ENCODE results near the gene ACSL6. TPM values are rescaled to one million over a fixed set of nuclear protein-coding genes. Genes with fewer than 3 reads are reported as not detected.
A peak's percentile ranks its signal among the peaks of the same experiment; 100 is the strongest.

ACSL6 gene
- total RNA-seq, 1 donor from 2014 or later, result 0.97 TPM

DNA sequence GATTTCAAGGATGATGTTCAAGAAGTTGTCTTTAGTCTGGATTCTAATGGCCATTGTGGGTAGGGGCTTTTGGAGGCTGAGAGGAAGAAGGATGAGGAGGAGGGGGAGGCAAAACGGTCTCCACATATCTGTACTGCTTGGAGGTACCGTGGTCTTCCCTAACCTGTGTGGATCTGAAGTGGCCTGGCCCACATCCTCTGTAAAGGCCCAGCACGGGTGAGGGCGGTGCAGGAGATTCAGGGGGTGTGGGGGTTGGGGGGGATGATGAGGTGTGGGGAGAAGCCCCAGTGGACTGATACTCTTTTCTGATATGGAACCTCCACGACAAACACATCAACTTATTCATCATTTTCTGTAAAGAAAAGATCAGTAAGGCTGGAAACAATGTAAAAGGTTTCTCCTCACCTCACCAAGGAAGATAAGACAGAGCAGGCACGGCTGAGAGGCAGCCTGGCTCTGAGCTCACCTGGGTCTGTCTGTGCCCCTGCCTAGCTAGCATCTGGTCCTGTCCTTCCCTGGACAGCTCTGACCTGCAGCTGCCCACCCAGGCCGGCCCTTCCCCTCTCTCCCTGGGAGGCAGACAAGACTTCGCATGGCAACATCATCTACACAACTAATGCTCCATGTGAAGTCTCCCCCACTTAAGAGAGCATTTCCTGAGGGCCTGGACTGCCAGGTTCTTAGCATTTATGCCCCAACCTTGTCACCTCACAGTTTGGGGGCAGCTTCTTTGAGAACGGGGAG lies 43.4 kb upstream of the ACSL6 start:
- TF ChIP-seq, protein P1, sequence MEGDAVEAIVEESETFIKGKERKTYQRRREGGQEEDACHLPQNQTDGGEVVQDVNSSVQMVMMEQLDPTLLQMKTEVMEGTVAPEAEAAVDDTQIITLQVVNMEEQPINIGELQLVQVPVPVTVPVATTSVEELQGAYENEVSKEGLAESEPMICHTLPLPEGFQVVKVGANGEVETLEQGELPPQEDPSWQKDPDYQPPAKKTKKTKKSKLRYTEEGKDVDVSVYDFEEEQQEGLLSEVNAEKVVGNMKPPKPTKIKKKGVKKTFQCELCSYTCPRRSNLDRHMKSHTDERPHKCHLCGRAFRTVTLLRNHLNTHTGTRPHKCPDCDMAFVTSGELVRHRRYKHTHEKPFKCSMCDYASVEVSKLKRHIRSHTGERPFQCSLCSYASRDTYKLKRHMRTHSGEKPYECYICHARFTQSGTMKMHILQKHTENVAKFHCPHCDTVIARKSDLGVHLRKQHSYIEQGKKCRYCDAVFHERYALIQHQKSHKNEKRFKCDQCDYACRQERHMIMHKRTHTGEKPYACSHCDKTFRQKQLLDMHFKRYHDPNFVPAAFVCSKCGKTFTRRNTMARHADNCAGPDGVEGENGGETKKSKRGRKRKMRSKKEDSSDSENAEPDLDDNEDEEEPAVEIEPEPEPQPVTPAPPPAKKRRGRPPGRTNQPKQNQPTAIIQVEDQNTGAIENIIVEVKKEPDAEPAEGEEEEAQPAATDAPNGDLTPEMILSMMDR (conservative IDR thresholded peaks at IDR 0.05), result no peak
- Mint-ChIP-seq H3K9me3 (no peaks in the 10 kb centered on the region), H3K27me3 (peaks cover 3% of the 10 kb centered on the region), H3K27ac (no peak overlapping the region), H3K4me1 (ENCODE audit: unreplicated experiment) (no peaks in the 10 kb centered on the region), H3K36me3 (no peaks in the 10 kb centered on the region), H3K4me3 (no peak overlapping the region)
- DNase-seq (ENCODE audit: extremely low spot score, unreplicated experiment), result no peak

DNA sequence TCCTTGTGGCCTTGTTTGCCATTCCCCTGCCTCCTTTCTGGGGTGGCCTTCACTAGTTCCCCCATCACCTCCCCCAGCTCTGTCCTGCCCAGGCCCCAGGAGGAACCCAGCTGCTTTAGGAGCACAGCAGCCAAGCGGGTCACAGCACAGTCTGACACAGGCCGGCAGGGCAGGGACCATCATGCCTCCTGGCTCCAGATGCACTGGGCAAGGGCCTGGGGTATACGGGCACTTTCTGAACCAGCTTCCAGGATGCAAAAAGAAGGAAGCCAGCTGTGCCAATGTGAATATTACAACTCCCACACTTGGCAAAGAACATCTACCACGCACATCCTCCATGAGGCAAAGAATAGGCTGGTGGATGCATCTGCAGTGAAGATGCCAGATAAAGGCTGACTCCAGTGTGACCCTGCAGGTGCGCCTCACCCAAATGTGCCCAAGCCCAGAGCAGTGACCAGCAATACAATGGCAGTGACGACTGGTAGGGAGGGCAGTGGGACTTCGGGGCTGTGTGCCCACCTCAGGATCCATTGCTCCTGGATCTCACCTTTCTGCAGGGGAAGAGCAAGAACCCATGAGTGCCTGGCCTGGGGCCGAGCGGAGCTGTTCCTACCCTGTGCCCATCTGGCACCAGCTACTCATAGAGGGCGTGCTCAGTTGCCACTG lies 42.7 kb upstream of the ACSL6 start:
- Mint-ChIP-seq H3K4me3 (no peak overlapping the region), H3K4me1 (ENCODE audit: unreplicated experiment) (no peaks in the 10 kb centered on the region), H3K27me3 (peaks cover 3% of the 10 kb centered on the region), H3K9me3 (no peaks in the 10 kb centered on the region), H3K27ac (no peak overlapping the region), H3K36me3 (no peaks in the 10 kb centered on the region)
- TF ChIP-seq, protein P1 (conservative IDR thresholded peaks at IDR 0.05), result no peak
- DNase-seq (ENCODE audit: extremely low spot score, unreplicated experiment), result no peak

DNA sequence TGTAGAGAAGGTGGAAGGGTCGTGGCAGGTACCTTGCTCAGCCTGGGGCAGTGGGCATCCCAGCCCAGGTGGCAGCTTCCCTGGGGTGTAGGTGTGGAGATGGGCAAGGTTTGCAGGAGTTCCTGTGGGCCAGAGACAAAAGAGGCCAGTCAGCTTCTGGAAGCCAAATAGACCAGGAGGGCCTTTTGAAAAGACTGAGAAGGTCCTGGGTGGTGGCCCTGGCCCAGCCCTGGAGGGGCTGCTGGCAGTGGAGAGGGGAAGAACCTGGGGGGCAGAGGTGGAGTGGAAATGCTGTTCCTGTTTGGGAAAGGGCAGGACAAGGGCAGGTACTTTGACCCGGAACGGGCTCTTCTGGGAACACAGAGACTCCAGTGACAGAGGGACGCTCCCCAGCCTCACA lies 42.0 kb upstream of the ACSL6 start:
- no peak for DNase-seq (ENCODE audit: extremely low spot score, unreplicated experiment)
- H3K4me3 Mint-ChIP-seq, result no peak overlapping the region
- no peaks in the 10 kb centered on the region for H3K4me1 Mint-ChIP-seq (ENCODE audit: unreplicated experiment)
- no peaks in the 10 kb centered on the region for H3K36me3 Mint-ChIP-seq
- no peaks in the 10 kb centered on the region for H3K9me3 Mint-ChIP-seq
- TF ChIP-seq, protein P1 (conservative IDR thresholded peaks at IDR 0.05), result no peak
- H3K27ac Mint-ChIP-seq, result no peak overlapping the region
- peaks cover 3% of the 10 kb centered on the region for H3K27me3 Mint-ChIP-seq

DNA sequence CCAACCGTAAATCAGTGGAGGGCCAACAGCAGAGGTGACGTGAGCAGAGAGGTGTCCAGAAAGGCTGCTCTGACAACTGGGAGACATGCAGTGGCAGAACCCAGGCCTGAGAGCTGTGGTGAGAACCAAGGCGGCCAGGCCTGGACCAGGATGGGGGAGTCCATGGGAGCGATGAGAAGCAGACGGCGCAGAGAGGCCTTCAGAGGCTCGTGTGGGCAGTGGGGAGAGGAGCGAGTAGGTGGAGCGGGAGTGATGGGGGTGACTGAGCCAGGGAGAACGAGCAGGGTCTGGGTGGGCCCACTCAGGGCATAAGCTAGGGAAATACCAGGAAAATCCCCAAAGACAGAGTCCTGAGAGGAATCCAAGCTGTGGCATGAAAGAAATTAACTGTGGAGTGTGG lies 41.1 kb upstream of the ACSL6 start:
- Mint-ChIP-seq H3K9me3 (no peaks in the 10 kb centered on the region), H3K27ac (no peak overlapping the region), H3K4me1 (ENCODE audit: unreplicated experiment) (no peaks in the 10 kb centered on the region), H3K27me3 (peaks cover 3% of the 10 kb centered on the region), H3K36me3 (no peaks in the 10 kb centered on the region), H3K4me3 (no peak overlapping the region)
- no peak for DNase-seq (ENCODE audit: extremely low spot score, unreplicated experiment)
- TF ChIP-seq, protein P1 (conservative IDR thresholded peaks at IDR 0.05), result no peak

DNA sequence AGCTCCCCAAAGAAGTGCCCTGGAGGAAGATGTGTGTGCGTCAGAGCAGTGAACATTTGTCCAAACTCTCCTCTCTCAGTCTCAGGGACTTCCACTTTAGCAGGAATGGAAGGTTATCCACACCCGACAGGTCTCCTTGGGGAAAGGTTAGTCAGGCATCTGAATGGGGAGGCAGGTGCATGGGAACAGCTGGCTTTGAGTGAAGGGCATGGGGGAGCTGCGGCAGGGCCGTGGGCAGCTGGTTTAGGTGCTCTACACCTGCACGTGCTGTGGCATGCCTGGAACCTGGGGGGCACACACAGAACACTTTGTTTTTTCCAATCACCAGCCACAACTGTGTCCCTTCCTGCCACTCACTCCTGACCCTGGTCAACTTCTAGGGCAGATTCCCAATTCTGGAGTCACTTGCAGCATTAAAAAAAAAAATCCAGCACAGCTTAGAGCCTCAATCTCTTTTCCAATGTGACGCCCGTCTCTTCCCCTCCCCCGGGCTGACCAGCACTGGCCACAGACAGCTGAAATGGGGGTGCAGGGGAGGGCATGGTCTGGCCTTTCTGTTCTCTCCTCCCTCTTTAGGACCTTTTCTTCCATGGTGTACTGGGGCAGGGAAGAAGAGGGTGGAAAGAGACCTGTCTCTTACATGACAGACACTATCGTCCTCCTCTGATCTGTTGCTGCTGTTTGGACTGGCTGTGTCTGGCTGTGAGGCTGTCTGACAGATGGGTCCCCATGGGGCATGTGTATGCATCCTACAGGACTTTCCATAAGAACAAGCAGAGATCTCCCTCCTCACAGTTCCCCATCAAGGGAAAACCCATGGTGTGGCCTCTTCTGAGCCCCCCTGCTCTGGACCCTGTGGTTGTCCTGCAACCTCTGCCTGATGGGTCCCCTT lies 39.4 kb upstream of the ACSL6 start:
- TF ChIP-seq, protein P1 (conservative IDR thresholded peaks at IDR 0.05), result no peak
- no peaks in the 10 kb centered on the region for H3K4me1 Mint-ChIP-seq (ENCODE audit: unreplicated experiment)
- no peak overlapping the region for H3K4me3 Mint-ChIP-seq
- no peak overlapping the region for H3K27ac Mint-ChIP-seq
- no peaks in the 10 kb centered on the region for H3K9me3 Mint-ChIP-seq
- H3K36me3 Mint-ChIP-seq, result no peaks in the 10 kb centered on the region
- peaks cover 5% of the 10 kb centered on the region for H3K27me3 Mint-ChIP-seq
- peak; percentile 44 for DNase-seq (ENCODE audit: extremely low spot score, unreplicated experiment)

Measured in type B pancreatic cell (in vitro differentiated cells).